Measurements from ENCODE around the gene MOB1A. TPM values are rescaled to one million over a fixed set of nuclear protein-coding genes. Genes with fewer than 3 reads are reported as not detected.
"Not testable (repeated sequence)": the region's sequence is repeated elsewhere in the genome, so short reads cannot be mapped to it uniquely, and the experiment has no call there.

The MOB1A gene
- total RNA-seq, 1 experiment from 2014 or later: 132 TPM

GRCh38 chr2:74215771-74216170 is 37.1 kb upstream of the MOB1A start:
- H3K9me3 ChIP-seq (ENCODE audit: control insufficient read depth in 1 of 2, insufficient read depth in 1 of 2, low read depth in 1 of 2, low read length in 2 of 2); BruUV-seq (replicated peaks); H3K9ac ChIP-seq (ENCODE audit: low read length); H3K4me1 ChIP-seq (ENCODE audit: control insufficient read depth in 1 of 2, insufficient read depth in 2 of 2, low read length in 2 of 2); H3K27ac ChIP-seq (ENCODE audit: low read depth, low read length); H3K27me3 ChIP-seq (ENCODE audit: insufficient read depth, low read length); H3K4me2 ChIP-seq (ENCODE audit: low read length); CTCF ChIA-PET; RAD21 ChIA-PET (ENCODE audit: low non-redundant PET in 1 of 2, low total read pairs in 2 of 2, uncharacterized antibody in 2 of 2, unreplicated experiment in 2 of 2); H2AFZ ChIP-seq (ENCODE audit: low read depth, low read length, poor library complexity, severe bottlenecking); H3K4me3 ChIP-seq (replicated peaks in 1 of 2; ENCODE audit: low read depth in 1 of 2, low read length in 2 of 2); ATAC-seq; H3K9me2 ChIP-seq (ENCODE audit: insufficient read depth); DNase-seq (ENCODE audit: low read depth, low spot score); intact Hi-C loops (cut with micrococcal nuclease): not testable (repeated sequence)
- Histone ChIP-seq H3K36me3 (ENCODE audit: control insufficient read depth in 1 of 2, insufficient read depth in 2 of 2, low read length in 2 of 2) (peaks cover 44 to 64% of the 10 kb centered on the region in 2 experiments), H4K20me1 (ENCODE audit: insufficient read depth) (peaks cover 23% of the 10 kb centered on the region; the same call in 1 of the 2 replicates), H3K79me2 (ENCODE audit: insufficient read depth, low read length) (peaks cover 12% of the 10 kb centered on the region)
- POLR2A ChIA-PET: interaction anchor here (1.0 kb wide), 1 partner anchor 8 kb away, joined by 3 read pairs; no protein-coding TSS in a partner anchor

GRCh38 chr2:74212702-74213410 is 34.2 kb upstream of the MOB1A start:
- no peak overlapping the region for H3K4me2 ChIP-seq (ENCODE audit: low read length)
- no peak overlapping the region for H3K9ac ChIP-seq (ENCODE audit: low read length)
- H3K27ac ChIP-seq (ENCODE audit: low read depth, low read length): no peak overlapping the region
- DNase-seq (ENCODE audit: low read depth, low spot score) (no peak), ATAC-seq (no peak)
- no peak overlapping the region for H2AFZ ChIP-seq (ENCODE audit: low read depth, low read length, poor library complexity, severe bottlenecking)
- H3K4me1 ChIP-seq (ENCODE audit: control insufficient read depth in 1 of 2, insufficient read depth in 2 of 2, low read length in 2 of 2): no peaks in the 10 kb centered on the region
- no peaks in the 10 kb centered on the region for H3K9me3 ChIP-seq (ENCODE audit: control insufficient read depth in 1 of 2, insufficient read depth in 1 of 2, low read depth in 1 of 2, low read length in 2 of 2)
- intact Hi-C loops (cut with micrococcal nuclease): no loop called here
- H3K4me3 ChIP-seq (replicated peaks in 1 of 2; ENCODE audit: low read depth in 1 of 2, low read length in 2 of 2): no peak overlapping the region
- RAD21 ChIA-PET (ENCODE audit: low non-redundant PET in 1 of 2, low total read pairs in 2 of 2, uncharacterized antibody in 2 of 2, unreplicated experiment in 2 of 2): no interaction called here
- H3K27me3 ChIP-seq (ENCODE audit: insufficient read depth, low read length): no peaks in the 10 kb centered on the region
- TF ChIP-seq CEBPB (IDR thresholded peaks at IDR 0.05; ENCODE audit: low read depth): no peak
- TF ChIP-seq POLR2AphosphoS5 (IDR thresholded peaks at IDR 0.05; ENCODE audit: low read depth, low read length): no peak
- CTCF ChIA-PET: no interaction called here
- H3K9me2 ChIP-seq (ENCODE audit: insufficient read depth): no peaks in the 10 kb centered on the region
- POLR2A ChIA-PET: no interaction called here
- peaks cover 50 to 78% of the 10 kb centered on the region in 2 experiments for H3K36me3 ChIP-seq (ENCODE audit: control insufficient read depth in 1 of 2, insufficient read depth in 2 of 2, low read length in 2 of 2)
- BruUV-seq (replicated peaks): no TSS peak
- H3K79me2 ChIP-seq (ENCODE audit: insufficient read depth, low read length): peaks cover 34% of the 10 kb centered on the region
- H4K20me1 ChIP-seq (ENCODE audit: insufficient read depth): peaks cover 13% of the 10 kb centered on the region; the same call in 1 of the 2 replicates
